HG03139 (cell line): ENCODE measurements around the gene CDHR1.
A peak's percentile ranks its signal among the peaks of the same experiment; 100 is the strongest.

Experiments
- ATAC-seq: cut with Tn5 transposase; IDR thresholded peaks from one replicate; pipeline ENCODE4 v1.9.1; 2021; ENCODE audit not compliant: unreplicated experiment

CDHR1 gene

DNA sequence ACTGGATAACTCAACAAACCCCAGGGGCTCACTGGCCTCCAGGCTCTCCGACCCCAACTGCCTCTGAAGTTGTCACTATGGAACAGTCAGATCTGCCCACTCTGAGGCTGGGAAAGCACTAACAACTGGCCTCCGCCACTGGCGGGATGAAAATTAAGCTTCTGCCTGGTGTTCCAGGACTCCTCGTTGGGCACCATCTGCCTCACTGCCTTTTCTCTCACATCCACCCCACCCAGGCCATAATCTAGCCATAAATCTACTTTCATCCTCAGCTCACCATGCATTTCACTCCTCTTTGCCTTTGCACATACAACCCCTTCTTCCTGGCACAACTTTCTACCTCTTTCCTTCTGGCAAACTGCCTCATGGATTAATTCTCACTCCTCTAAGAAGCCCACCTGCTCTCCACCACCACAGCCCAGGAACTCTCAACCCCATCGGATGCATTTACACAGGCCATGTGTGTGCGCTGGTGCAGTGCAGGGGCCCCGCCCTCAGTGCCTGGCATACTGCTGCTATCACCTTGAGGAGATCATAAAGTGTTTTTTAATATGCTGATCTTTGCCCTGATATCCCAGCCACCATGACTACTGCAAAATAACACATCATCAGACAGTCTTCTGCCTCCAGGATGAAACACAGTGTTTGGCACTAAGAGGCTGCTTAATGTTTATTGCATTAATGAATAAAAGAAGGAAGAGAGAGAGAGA is 4.0 kb downstream of the CDHR1 start:
- ATAC-seq, result no peak

DNA sequence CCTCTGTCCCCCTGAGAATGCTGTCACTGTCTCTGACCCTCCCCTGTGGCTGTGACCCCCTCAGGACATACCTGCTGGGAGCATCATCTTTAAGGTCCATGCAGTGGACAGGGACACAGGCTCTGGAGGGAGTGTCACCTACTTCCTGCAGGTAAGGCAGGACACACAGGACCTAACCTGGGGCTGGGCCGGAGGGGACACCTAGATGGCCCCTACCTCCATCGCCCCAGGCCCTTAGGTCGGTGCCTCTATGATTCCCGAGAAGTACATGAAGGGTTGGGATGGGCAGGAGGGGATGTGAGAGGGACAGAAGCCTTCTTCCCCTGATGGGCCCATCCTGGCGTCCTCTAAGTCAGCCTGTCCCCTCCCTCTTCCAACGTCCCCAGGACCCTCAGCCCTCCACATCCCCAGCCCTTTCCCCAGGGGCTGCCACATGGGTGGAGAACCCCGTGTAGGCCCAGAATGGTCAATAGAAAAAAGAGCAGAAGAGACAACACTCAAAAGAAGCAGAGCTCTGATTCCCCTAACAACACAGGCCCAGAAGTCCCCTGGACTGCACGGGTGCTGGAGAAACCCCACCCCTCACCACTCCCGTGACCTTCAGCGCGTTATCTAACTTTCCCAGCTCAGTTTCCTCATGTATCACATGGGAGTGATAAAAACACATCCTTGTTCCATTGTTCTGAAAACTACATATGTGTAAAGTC is 6.4 kb downstream of the CDHR1 start:
- no peak for ATAC-seq

DNA sequence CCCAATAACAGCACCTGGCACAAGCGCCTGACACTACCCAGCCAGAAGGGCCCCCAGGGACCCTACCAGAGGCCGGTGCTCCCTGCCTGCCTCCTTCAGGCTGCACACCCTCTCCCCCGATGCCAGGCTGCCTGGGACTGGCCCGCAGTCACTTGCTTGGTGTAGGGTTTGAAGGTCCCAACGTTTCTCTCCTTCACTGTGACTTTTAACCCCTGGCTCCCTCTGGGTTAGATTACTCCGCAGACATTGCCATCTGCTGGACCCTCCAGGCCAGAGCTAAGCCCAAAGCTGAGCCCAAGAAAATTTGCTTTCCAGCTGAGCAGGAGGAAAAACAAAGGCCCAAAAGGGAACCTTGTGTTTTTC is 6.9 kb downstream of the CDHR1 start:
- ATAC-seq, result no peak

DNA sequence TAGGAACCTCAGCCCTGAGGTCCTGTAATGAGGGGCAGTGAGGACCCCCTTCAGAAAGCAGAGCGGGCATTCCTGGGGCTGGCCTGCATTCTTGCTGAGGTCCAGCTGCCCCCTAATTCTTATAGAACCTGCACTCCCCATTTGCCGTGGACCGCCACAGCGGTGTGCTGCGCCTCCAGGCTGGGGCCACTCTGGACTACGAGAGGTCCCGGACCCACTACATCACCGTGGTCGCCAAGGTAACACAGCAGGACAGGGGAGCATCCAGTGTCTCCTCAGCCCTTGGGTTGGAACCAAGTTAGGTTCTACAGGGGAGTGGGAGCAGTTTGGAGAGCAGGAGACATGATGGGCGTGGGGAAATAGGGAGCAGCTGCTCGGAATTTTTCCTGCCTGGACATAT is 7.3 kb downstream of the CDHR1 start:
- no peak for ATAC-seq

DNA sequence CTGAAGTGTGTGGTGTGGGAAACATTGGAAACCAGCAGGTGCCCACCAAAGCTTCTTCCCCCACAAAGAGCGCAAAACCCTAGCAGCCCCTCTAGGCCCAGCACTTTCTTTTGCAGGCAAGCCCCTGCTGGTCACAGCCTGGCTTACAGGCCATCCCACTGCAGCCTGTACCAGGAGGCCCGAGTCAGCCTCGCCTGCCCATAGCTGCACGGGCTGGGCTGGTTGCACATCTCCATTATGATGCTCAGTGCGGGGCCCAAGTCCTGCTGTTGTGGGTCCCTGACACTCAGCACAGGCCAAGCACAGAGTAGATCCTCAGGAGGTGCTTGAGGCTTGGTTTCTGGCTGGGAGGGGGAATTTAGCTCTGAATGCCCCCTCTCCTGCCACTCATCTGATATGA is 8.0 kb downstream of the CDHR1 start:
- ATAC-seq, result no peak

DNA sequence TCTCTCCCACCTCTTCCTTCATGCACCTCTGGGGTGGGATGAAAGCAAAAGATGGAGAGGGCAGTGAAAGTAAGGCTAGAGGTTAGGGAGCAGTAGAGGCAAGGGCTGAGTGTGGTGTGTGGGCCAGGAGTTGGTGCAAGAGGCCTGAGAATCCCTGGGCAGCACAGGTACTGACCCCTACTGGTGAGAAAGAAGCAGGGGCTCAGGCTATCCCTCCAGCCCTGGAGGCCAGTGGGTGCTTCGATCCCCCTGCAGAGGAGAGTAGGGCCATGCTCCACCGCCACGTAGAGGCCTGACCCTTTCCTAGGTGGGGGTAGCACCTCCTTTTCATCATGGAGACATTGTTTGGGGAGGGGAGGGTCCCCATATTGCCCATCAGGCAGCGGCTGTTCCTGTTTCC is 9.8 kb downstream of the CDHR1 start:
- ATAC-seq, result no peak

DNA sequence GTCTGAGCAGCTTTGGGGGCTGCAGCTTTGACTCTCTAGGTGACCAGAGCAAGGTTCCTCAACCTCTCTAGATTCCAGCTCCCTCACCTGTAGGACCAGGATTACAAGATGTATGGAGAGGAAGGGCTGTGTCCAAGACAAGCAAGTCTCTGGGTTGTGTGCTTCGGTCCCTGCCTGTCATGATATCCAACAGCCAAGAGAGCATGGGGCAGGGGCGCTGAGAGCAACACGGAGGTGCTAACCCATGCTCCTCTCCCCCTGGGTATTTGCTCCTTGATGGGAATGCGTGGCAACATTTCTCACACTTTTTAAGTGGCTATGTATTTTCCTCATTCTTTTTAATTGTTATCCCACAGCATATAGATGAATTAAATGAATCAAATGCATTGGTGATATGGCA is 10.3 kb downstream of the CDHR1 start:
- no peak for ATAC-seq

DNA sequence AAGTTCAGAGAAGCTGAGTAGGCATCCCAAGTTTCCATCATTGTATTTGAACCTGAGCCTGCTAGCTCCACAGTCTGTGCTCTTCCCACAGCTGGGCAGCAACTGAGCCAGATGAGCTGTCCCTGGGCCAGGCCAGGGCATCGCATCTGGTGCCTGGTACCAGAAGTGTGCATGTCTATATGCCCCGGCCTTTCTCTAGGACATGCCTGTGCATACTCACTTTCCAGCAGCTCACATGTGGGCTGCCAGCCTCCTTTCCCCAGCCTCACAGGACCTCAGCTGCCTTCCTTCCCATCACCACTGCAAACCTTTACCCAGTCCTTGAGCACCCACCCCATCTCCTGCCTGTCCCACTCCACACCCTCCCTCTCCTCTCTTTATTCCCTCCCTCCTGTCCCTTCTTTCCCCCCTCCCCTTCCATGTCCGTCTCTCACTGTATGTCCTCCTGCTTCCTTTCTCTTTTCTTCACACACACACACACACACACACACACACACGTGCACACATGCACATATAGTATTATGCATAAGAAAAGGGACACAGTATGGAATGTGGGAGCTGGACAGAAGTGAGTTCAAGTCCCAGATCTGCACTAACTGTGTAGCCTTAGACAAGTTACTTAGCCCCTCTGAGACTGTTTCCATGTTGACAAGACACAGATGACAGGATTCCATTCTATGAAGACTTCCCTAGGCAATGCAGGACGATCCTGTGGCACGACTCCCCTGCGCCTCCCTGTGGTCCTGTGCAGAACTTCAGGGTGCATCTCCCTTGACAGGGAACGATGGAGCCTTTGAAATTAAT is 10.9 kb downstream of the CDHR1 start:
- ATAC-seq, result no peak

DNA sequence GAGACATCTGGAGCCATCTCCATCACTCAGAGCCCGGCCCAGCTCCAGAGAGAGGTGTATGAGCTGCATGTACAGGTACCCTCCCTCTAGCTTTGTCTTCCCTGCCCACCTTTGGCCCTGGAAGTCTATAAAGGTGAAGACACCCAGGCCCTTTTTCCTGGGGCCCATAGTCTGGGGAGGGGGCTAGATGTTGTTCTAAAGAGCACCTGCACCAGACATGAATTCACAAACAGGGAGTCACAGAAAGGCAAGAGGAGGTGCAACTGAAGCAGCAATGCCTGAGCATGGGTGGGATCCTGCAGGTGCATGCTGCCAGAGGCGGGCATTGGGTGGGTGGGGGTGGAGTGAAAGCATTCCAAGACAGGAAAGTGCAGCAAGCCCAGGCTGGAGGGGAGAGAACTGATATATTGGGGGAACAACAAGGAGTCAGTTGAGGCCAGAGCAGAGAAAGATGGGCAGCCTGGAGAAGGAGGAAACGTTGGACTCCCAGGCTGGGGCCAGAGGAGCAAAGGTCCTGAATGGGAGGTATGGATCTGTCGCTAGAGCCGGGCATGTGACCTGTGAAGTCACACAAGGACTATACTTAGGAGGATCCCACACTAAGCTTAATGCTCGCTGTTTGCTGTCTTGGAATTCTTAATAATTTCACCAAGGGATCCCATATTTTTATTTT is 11.7 kb downstream of the CDHR1 start:
- no peak for ATAC-seq

DNA sequence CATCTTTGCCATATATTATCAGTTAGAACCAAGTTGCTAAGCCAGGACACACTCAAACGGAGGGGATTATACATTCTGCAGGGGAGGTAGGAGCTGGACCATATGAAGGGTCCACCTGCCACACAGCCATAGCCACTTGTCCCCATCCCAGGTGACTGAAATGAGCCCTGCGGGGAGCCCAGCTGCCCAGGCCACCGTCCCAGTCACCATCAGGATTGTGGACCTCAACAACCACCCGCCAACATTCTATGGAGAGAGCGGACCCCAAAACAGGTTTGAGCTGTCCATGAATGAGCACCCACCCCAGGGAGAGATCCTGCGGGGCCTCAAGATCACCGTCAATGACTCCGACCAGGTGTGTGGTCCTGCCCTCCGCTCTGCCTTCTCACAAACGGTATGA is 13.7 kb downstream of the CDHR1 start:
- ATAC-seq, result no peak

DNA sequence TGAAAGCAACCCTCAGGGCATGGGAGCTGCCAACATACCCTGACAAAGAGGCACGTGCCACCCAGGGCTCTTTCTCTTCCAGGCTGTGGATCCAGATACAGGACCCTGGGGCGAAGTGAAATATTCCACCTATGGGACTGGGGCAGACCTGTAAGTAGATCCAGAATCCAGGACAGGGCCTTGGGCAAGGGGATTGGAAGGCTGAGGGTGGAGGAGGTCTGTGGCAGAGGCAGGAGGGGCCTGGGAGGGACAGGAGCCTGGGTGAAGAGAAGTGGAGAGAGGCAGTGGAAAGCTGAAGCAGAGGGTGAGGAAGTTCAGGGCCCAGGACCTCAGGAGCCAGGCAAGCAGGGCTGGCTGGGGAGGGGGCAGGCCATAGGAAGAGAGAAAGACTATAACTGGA is 17.2 kb downstream of the CDHR1 start:
- no peak for ATAC-seq

DNA sequence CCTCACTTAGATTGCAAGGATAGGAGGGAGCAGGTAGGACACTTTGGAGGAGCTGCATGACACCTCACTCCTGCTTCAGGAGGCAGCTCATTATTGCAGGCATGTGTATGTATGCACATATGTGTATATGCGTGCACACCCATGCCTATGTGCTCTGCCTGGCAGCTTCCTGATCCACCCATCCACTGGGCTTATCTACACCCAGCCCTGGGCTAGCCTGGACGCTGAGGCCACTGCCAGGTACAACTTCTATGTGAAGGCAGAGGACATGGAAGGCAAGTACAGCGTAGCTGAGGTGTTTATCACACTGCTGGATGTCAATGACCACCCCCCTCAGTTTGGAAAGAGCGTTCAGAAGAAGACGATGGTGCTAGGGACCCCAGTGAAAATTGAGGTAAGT is 17.7 kb downstream of the CDHR1 start:
- no peak for ATAC-seq

DNA sequence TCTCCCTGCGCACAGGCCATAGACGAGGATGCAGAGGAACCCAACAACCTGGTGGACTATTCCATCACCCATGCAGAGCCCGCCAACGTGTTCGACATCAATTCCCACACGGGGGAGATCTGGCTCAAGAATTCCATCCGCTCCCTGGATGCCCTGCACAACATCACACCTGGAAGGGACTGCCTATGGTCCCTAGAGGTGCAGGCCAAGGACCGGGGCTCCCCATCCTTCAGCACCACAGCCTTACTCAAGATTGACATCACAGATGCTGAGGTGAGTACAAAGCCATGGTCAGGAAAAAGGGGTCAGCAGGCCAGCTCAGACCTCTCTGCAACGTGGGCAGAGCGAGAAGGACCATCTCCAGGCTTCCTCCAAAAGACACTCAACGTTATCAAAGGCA is 18.7 kb downstream of the CDHR1 start:
- no peak for ATAC-seq

DNA sequence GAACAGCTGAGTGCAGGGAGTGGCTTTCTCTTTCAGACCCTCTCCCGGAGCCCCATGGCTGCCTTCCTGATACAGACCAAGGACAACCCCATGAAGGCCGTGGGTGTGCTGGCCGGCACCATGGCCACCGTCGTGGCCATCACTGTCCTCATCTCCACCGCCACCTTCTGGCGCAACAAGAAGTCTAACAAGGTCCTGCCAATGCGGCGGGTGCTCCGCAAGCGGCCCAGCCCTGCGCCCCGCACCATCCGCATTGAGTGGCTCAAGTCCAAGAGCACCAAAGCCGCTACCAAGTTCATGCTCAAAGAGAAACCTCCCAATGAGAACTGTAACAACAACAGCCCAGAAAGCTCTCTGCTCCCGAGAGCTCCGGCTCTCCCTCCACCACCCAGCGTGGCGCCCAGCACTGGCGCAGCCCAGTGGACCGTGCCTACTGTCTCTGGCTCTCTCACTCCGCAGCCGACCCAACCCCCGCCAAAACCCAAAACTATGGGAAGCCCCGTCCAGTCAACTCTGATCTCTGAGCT is 19.8 kb downstream of the CDHR1 start:
- ATAC-seq, result no peak

DNA sequence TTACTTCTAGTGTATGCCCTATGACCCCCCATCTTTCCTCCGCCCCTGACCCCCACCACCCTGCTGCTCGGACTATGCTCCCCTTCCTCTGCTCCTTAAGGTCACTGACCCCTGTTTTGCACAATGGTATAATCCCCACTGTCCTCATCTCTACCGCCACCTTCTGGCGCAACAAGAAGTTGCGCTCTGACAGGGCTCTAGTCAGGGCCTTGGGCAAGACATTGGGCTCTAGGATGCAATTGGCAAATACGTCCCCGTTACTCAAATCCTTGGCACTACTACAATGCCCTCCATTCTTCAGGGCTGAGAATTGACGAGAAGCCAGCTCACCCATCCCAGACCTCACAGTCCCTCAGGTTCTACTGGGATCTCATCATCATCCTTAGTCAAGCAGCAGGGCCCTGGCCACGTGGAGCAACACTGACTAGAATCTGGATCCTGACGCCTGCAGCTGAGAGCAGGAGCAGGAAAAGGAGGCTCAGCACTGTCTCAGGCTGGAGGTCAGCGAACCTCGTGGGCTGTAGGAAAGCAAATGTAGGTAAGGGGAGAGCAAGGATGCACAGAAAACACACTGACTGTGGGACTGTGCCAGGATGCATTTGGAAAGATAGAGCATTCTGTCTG is 20.4 kb downstream of the CDHR1 start:
- peak; percentile 88 for ATAC-seq

DNA sequence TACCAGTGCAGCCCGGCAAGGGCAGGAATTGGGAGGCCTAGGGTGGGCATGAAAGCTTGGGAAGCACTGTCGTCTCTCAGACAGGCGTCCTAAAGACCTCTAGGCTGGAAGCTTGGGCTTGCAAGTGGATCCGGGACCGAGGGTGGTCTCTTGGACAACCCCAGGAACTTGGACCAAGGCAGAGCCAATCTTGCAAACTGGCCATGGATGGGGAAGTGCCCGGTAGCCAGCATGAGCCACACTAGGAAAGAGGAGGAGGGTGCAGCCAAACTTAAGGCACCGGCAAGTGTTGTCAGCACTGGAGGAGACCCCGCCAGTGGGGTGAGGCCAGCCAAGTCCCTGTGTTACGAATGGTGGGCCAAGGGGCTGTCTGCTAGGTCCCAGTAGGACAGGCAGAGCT is 22.5 kb downstream of the CDHR1 start:
- no peak for ATAC-seq

DNA sequence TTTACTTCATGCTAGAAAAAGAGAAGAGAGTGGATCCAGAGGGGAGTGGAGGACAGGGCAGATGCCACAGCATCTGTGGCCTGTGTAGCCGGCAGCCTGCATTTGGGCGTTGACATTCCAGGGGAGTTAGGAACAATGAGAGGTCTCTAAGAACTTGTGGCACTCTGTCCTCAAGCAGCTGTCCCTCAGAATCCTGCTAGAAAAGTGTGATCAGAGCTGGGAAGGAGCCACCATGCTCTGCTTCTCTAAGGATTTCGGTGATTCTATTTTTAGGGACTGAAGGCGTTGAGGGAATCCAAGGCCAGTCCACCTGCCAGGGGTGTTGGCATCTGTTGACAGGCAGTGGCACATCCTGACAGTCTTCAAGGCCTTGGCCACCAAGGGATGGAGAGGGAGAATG is 23.4 kb downstream of the CDHR1 start:
- ATAC-seq, result no peak

DNA sequence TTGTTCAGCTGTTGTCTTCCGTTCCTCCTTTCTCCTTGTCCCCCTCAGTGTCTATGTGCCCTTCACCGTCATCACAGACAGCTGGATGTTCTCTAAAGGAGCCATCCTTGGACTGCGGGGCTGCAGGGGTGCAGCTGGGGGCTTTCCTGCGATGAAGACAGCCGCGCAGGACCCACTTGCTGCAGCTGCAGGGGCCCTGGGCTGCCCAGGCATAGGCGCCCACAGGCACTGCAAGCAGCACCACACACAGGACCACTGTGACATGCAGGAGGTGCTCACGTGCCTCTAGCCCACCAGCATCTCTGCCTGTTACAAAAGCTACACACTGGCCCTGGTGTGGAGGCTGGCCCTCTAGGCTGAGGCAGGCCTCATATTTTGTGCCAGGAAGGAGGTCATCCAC is 27.6 kb downstream of the CDHR1 start:
- no peak for ATAC-seq

DNA sequence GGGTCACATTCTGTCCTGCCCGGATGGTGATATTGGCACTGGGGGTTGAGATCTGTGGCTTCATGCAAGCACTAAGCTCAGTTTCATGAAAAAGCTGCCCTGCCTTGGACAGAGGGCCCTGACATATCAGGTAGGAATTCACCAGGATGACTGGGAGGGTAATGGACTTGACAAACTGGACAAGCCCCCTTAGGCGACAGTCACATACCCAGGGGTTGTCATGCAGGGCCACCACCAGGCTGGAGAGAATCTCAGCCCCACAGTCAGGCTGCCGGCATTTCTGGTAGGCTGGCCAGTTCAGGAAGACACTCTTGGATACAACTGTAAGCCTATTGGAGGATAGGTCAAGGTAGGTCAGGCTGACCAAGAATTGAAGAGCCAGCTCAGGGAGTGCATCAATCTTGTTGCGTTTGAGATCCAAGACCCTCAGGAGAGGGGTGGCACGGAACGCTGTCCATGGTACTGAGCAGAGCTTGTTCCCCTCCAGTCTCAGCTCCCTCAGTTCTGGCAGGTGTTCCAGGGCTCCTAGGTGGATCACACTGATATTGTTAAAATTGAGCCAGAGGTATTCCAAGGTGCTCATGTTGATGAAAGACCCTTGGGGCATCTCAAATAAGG is 30.2 kb downstream of the CDHR1 start:
- no peak for ATAC-seq

DNA sequence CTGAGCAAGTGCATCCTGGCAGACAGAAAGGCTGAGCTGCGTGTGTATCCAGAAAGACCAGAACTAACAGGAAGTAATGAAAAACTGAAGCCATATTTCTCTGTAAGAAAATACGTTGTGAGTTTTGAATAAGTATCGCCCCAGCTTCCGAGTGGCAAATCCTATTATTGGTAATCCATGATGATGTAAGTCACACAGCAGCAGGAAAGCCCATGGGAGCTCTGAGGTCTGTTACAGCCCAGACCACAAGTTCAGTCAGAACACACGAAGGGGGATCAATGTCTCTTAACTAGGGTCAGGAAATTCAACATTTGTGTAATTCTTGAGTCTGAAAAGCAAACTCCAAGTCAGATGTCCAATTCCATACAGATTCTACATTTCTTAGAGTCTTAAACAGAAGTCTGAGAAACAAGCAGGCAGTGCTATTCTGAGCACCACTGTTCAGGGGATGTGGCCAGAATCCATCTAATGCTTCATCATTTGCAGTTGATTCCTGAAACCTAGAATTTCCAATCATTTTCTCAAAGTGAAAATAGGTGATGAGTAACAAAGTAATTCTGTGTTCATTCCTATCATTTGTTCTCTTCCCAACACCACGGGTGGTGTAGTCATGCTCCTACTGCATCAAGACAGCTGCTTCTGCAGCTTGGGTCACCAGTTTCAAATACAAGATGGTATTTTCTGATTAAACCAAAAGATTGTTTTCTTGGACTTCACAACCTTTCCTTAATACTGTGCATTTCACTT is 31.3 kb downstream of the CDHR1 start, which contains the start of gene LRIT2:
Gene LRIT2, minus strand, starts transcription at position 118 of the 747 bp plus-strand sequence. Its CDS starts 24 bp downstream, at position 94.
- no peak for ATAC-seq
